A673 (cell line): Measurements from ENCODE around the gene ZNF576.

Experiments
- CTCF ChIP-seq: fragments of 300-800, 200-600 bp; sonication (generic); conservative IDR thresholded peaks from 2 replicates; pipeline ENCODE4 v1.5.1; 2017; ENCODE audit warnings: low read depth, mild to moderate bottlenecking, antibody characterized with exemption, low read length, moderate library complexity, mixed read lengths
- EZH2 ChIP-seq: fragments of 200-600 bp; sonication (generic); IDR thresholded peaks from 2 replicates; pipeline ENCODE4 v1.6.1; 2017; ENCODE audit warnings: borderline replicate concordance, low read depth, mild to moderate bottlenecking, mixed read lengths, antibody characterized with exemption, low read length; ENCODE audit not compliant: poor library complexity, severe bottlenecking

GRCh38 chr19:43560687-43561086 lies 35.7 kb upstream of the ZNF576 start:
- TF ChIP-seq CTCF (no peak), EZH2 (no peak)
